Endodermal cell (in vitro differentiated cells): ENCODE data around the gene AMN1. TPM values are rescaled to one million over a fixed set of nuclear protein-coding genes. Genes with fewer than 3 reads are reported as not detected.
"Not testable (repeated sequence)": the region's sequence is repeated elsewhere in the genome, so short reads cannot be mapped to it uniquely, and the experiment has no call there.

Experiments used
- DNase-seq: peaks from one replicate; pipeline ENCODE4 v3.0.0-alpha.2; 2017
- H3K27ac ChIP-seq: 2 replicates; pipeline ENCODE4 v1.5.1; 2013; ENCODE audit warnings: mild to moderate bottlenecking, low read depth, low read length, moderate library complexity
- H3K27me3 ChIP-seq: 2 replicates; pipeline ENCODE4 v1.6.1; 2013; ENCODE audit warnings: mild to moderate bottlenecking, low read length, moderate library complexity; ENCODE audit not compliant: insufficient read depth, control insufficient read depth, poor library complexity, severe bottlenecking
- H3K36me3 ChIP-seq: 2 replicates; pipeline ENCODE4 v1.7.0; 2013; ENCODE audit warnings: mild to moderate bottlenecking, low read length, moderate library complexity; ENCODE audit not compliant: control insufficient read depth, insufficient read depth
- H3K4me1 ChIP-seq: one replicate; pipeline ENCODE4 v1.7.0; 2013; ENCODE audit warnings: low read length; ENCODE audit not compliant: control insufficient read depth, insufficient read depth
- H3K4me3 ChIP-seq: 2 replicates; pipeline ENCODE4 v1.5.1; 2013; ENCODE audit warnings: mild to moderate bottlenecking, low read length, moderate library complexity
- H3K9ac ChIP-seq: 2 replicates; pipeline ENCODE4 v1.6.1; 2013; ENCODE audit warnings: mild to moderate bottlenecking, low read length, moderate library complexity; ENCODE audit not compliant: poor library complexity, severe bottlenecking; ENCODE audit errors: extremely low read depth
- H3K9me3 ChIP-seq: 2 replicates; pipeline ENCODE4 v1.6.1; 2013; ENCODE audit warnings: mild to moderate bottlenecking, low read length, moderate library complexity; ENCODE audit not compliant: control insufficient read depth
- H3K27ac Mint-ChIP-seq: 2 replicates; pipeline ENCODE4 v1.8.0; 2020; ENCODE audit warnings: mixed read lengths
- H3K27me3 Mint-ChIP-seq: 2 replicates; pipeline ENCODE4 v1.8.0; 2021; ENCODE audit warnings: mild to moderate bottlenecking, mixed read lengths; ENCODE audit not compliant: insufficient read depth
- H3K36me3 Mint-ChIP-seq: 2 replicates; pipeline ENCODE4 v1.8.0; 2020; ENCODE audit warnings: low read depth, mixed read lengths
- H3K4me1 Mint-ChIP-seq: 2 replicates; pipeline ENCODE4 v1.8.0; 2020; ENCODE audit warnings: mixed read lengths
- H3K4me3 Mint-ChIP-seq: 2 replicates; pipeline ENCODE4 v1.8.0; 2020; ENCODE audit warnings: mild to moderate bottlenecking, moderate library complexity, mixed read lengths
- H3K9me3 Mint-ChIP-seq: 2 replicates; pipeline ENCODE4 v1.8.0; 2020; ENCODE audit warnings: mild to moderate bottlenecking, mixed read lengths
- WGBS, 2 experiments: methylation state at CpG; one replicate each; pipeline versions ENCODE4 v1.1.5 to v1.1.7; 2013; ENCODE audit warnings: missing lambda C conversion rate in 2 of 2, mixed read lengths in 1 of 2; ENCODE audit not compliant: insufficient coverage in 1 of 2, insufficient read length in 1 of 2; 5-methylcytosine and 5-hydroxymethylcytosine counted together
- total RNA-seq, 2 donors: library from RNA; stranded (reverse); fragmentation: NEBNext Ultra II Directional in 1 of 2; extraction: Animal tissue kit (Norgen Biotek cat#: 25700) in 1 of 2; gene quantifications; 2 replicates in 1 of 2; 3 replicates in 1 of 2; pipeline ENCODE4 v1.2.1, GENCODE V29; 2021
- TF ChIP-seq, protein P1 (sequence below): fragments of 200-600 bp; sonication (generic); conservative IDR thresholded peaks from 2 replicates; pipeline ENCODE4 v1.5.0; 2021; ENCODE audit warnings: antibody characterized with exemption, mild to moderate bottlenecking

The AMN1 gene
- total RNA-seq, 2 donors from 2014 or later, result 12.5 to 15.2 TPM

DNA sequence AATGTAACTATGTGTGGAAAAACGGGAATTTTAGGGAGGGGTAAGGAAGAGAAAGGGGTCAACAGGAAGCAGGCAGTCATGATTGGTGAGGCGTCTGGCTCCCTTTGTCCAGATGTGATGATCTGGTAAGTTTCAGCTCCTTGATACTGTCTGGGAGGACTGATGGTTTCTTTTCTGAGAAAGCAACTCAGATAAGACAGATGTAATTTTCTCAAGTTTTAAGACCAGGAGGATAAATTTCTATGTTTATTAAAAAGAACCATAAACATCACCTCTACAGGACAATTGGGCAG lies 21.9 kb upstream of the AMN1 start:
- Mint-ChIP-seq H3K9me3 (peaks cover 30% of the 10 kb centered on the region), H3K27me3 (no peaks in the 10 kb centered on the region), H3K27ac (no peak overlapping the region), H3K4me1 (peaks cover 11% of the 10 kb centered on the region), H3K4me3 (no peak overlapping the region), H3K36me3 (peaks cover 10% of the 10 kb centered on the region)
- H3K36me3 ChIP-seq, result no peaks in the 10 kb centered on the region
- H3K27ac ChIP-seq, result no peak overlapping the region
- H3K9me3 ChIP-seq, result peaks cover 15% of the 10 kb centered on the region
- TF ChIP-seq, protein P1, sequence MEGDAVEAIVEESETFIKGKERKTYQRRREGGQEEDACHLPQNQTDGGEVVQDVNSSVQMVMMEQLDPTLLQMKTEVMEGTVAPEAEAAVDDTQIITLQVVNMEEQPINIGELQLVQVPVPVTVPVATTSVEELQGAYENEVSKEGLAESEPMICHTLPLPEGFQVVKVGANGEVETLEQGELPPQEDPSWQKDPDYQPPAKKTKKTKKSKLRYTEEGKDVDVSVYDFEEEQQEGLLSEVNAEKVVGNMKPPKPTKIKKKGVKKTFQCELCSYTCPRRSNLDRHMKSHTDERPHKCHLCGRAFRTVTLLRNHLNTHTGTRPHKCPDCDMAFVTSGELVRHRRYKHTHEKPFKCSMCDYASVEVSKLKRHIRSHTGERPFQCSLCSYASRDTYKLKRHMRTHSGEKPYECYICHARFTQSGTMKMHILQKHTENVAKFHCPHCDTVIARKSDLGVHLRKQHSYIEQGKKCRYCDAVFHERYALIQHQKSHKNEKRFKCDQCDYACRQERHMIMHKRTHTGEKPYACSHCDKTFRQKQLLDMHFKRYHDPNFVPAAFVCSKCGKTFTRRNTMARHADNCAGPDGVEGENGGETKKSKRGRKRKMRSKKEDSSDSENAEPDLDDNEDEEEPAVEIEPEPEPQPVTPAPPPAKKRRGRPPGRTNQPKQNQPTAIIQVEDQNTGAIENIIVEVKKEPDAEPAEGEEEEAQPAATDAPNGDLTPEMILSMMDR, result no peak
- H3K4me1 ChIP-seq, result no peaks in the 10 kb centered on the region
- 91 to 100% methylated on average over 2 of the region's 2 CpGs for WGBS, 2 experiments
- no peak overlapping the region for H3K9ac ChIP-seq
- no peak overlapping the region for H3K4me3 ChIP-seq
- H3K27me3 ChIP-seq, result no peaks in the 10 kb centered on the region
- DNase-seq, result no peak

DNA sequence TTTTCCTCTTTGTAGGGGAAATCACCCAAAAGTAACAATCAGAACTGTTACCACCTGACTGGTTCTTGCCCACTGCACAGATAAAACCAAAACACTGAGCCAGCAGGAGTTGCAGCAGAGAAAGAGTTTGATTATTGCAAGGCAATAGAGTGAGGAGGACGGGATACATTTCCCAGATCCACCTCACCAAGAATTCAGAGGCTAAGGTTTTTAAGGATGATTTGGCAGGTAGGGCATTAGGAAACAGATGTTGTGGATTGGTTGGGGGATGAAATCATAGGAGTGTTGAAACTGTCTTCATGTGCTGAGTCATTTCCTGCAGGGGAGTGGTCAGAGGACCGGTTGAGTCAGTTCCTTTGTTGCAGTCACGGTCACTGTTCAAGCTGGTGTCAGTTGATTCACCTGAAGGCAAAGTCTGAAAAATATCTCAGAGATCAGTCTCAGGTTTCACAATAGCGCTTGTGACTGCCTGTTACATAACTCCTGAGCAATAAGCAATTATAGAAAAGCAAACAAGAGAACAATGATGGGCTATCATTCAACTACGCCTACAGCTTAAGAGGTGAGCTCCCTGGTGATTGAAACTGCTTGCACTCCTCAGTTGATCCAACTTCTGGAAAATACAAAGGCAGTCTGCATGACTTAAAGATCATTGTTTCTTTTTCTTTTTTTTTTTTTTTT lies 20.3 kb upstream of the AMN1 start:
- H3K27me3 Mint-ChIP-seq, result no peaks in the 10 kb centered on the region
- Histone ChIP-seq H3K36me3 (no peaks in the 10 kb centered on the region), H3K4me1 (no peaks in the 10 kb centered on the region), H3K27ac (no peak overlapping the region), H3K9ac (no peak overlapping the region), H3K27me3 (no peaks in the 10 kb centered on the region), H3K9me3 (peaks cover 15% of the 10 kb centered on the region), H3K4me3 (peak overlapping the region; percentile 41)
- H3K36me3 Mint-ChIP-seq, result peaks cover 10% of the 10 kb centered on the region
- TF ChIP-seq, protein P1, result no peak
- H3K4me1 Mint-ChIP-seq, result peaks cover 7% of the 10 kb centered on the region
- DNase-seq, result peak; percentile 86
- peaks cover 30% of the 10 kb centered on the region for H3K9me3 Mint-ChIP-seq
- peak overlapping the region; percentile 85 for H3K27ac Mint-ChIP-seq
- H3K4me3 Mint-ChIP-seq, result no peak overlapping the region
- 80 to 83% methylated on average over 4 to 5 of the region's 5 CpGs for whole genome bisulfite sequencing, 2 experiments

DNA sequence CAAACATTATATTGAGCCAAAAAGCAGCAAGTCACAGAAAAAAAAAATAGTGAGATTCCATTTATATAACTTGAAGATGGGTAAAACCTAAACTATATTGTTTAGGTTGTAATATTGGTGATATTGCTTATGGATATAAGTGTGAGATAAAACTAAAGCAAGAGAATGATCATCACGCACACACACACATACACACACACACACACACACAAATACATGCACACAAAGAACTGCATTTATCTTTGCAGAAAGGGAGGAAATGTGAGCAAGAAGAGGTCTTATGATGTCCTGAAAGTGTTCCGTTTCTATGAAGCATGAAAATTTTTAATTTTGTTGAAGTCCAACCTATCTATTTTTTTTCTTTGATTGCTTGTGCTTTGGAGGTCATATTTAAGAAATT lies 16.4 kb upstream of the AMN1 start:
- Histone ChIP-seq H3K4me3 (no peak overlapping the region), H3K36me3 (no peaks in the 10 kb centered on the region), H3K9me3 (peaks cover 15% of the 10 kb centered on the region), H3K27ac (no peak overlapping the region), H3K27me3 (no peaks in the 10 kb centered on the region), H3K4me1 (no peaks in the 10 kb centered on the region), H3K9ac (no peak overlapping the region)
- H3K27me3 Mint-ChIP-seq, result no peaks in the 10 kb centered on the region
- no peak overlapping the region for H3K4me3 Mint-ChIP-seq
- TF ChIP-seq, protein P1, result no peak
- H3K4me1 Mint-ChIP-seq, result peaks cover 4% of the 10 kb centered on the region
- no peak overlapping the region for H3K27ac Mint-ChIP-seq
- 89% methylated on average over 1 of the region's 2 CpGs; no CpG with 5 or more reads in 1 of the 2 experiments for WGBS, 2 experiments
- H3K36me3 Mint-ChIP-seq, result peaks cover 10% of the 10 kb centered on the region
- H3K9me3 Mint-ChIP-seq, result peaks cover 21% of the 10 kb centered on the region
- no peak for DNase-seq

DNA sequence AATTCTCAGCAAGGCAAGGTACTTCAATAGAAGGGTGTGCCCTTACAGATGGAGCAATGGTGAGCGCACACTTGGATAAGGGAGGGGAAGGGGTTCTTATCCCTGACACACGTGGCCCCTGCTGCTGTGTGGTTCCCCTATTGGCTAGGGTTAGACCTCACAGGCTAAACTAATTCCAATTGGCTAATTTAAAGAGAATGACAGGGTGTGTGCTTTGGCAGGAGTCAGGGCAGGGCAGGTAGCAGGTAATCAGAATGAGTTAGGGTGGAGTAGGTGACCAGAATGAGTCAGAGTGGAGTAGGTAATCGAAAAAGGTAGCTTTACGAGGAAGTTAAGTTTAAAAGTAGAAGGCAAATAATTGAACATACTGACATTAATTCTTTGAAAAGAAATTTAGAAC lies 15.5 kb upstream of the AMN1 start:
- WGBS, 2 experiments, result 97 to 100% methylated on average over 1 to 4 of the region's 4 CpGs
- H3K9ac ChIP-seq, H3K27me3 Mint-ChIP-seq, H3K4me1 Mint-ChIP-seq, H3K4me3 Mint-ChIP-seq, H3K36me3 ChIP-seq, H3K4me3 ChIP-seq, H3K4me1 ChIP-seq, H3K27ac ChIP-seq, H3K36me3 Mint-ChIP-seq, H3K27me3 ChIP-seq, H3K27ac Mint-ChIP-seq, DNase-seq: not testable (repeated sequence)
- peaks cover 17% of the 10 kb centered on the region for H3K9me3 Mint-ChIP-seq
- peaks cover 13% of the 10 kb centered on the region for H3K9me3 ChIP-seq
